OCI-LY1 (cell line): ENCODE results near the gene ESPN.

Experiments used
- H2AFZ ChIP-seq: fragments of 200-600 bp; sonication (generic), shearing (Covaris generic); 2 replicates; pipeline ENCODE4 v1.6.0; 2014; ENCODE audit warnings: antibody characterized with exemption, mild to moderate bottlenecking, low read length
- H3F3A ChIP-seq: fragments of 200-600 bp; sonication (generic), shearing (Covaris generic); 2 replicates; pipeline ENCODE4 v1.6.0; 2014; ENCODE audit warnings: mild to moderate bottlenecking, antibody characterized with exemption, low read length, moderate library complexity; ENCODE audit not compliant: insufficient read depth
- H3K27ac ChIP-seq: fragments of 200-600 bp; sonication (generic); 2 replicates; pipeline ENCODE4 v1.5.1; 2014; ENCODE audit warnings: low read length, mixed run types, mild to moderate bottlenecking, low read depth; ENCODE audit not compliant: poor library complexity, severe bottlenecking
- H3K27me3 ChIP-seq: fragments of 200-600 bp; sonication (generic); 2 replicates; pipeline ENCODE4 v1.6.0; 2014; ENCODE audit warnings: antibody characterized with exemption, mild to moderate bottlenecking, low read length, moderate library complexity; ENCODE audit not compliant: insufficient read depth
- H3K36me3 ChIP-seq: fragments of 200-600 bp; sonication (generic); 2 replicates; pipeline ENCODE4 v1.6.1; 2014; ENCODE audit warnings: mild to moderate bottlenecking, antibody characterized with exemption, low read length, moderate library complexity, mixed read lengths; ENCODE audit not compliant: insufficient read depth
- H3K4me1 ChIP-seq: fragments of 200-600 bp; sonication (generic); 2 replicates; pipeline ENCODE4 v1.5.1; 2014; ENCODE audit warnings: mild to moderate bottlenecking, low read length, moderate library complexity; ENCODE audit not compliant: insufficient read depth, severe bottlenecking
- H3K4me2 ChIP-seq: fragments of 200-600 bp; sonication (generic), shearing (Covaris generic); 2 replicates; pipeline ENCODE4 v1.6.1; 2014; ENCODE audit warnings: low read length
- H3K4me3 ChIP-seq: fragments of 200-600 bp; sonication (generic); 2 replicates; pipeline ENCODE4 v1.5.1; 2014; ENCODE audit warnings: low read length, low read depth, mild to moderate bottlenecking, mixed read lengths; ENCODE audit not compliant: poor library complexity, severe bottlenecking
- H3K79me2 ChIP-seq: fragments of 200-600 bp; shearing (Covaris generic); 2 replicates; pipeline ENCODE4 v1.6.1; 2016; ENCODE audit warnings: mixed run types, low read length, mixed read lengths; ENCODE audit not compliant: insufficient read depth
- H3K9ac ChIP-seq: fragments of 200-600 bp; sonication (generic), shearing (Covaris generic); 2 replicates; pipeline ENCODE4 v1.6.1; 2014; ENCODE audit warnings: mild to moderate bottlenecking, low read length, mixed read lengths
- H3K9me2 ChIP-seq: fragments of 200-600 bp; sonication (generic), shearing (Covaris generic); 2 replicates; pipeline ENCODE4 v1.6.1; 2014; ENCODE audit warnings: low read depth, mild to moderate bottlenecking, low read length, mixed read lengths
- H3K9me3 ChIP-seq: fragments of 200-600 bp; shearing (Covaris generic); 2 replicates; pipeline ENCODE4 v1.6.1; 2014; ENCODE audit warnings: low read length, mixed read lengths
- H4K20me1 ChIP-seq: fragments of 200-600 bp; sonication (generic), shearing (Covaris generic); 2 replicates; pipeline ENCODE4 v1.6.0; 2016; ENCODE audit warnings: mild to moderate bottlenecking, low read length; ENCODE audit not compliant: insufficient read depth
- CTCF ChIP-seq: fragments of 200-600 bp; sonication (generic), shearing (Covaris generic); IDR thresholded peaks from 2 replicates; pipeline ENCODE4 v1.5.1; 2017; ENCODE audit warnings: mild to moderate bottlenecking, antibody characterized with exemption, low read length, moderate library complexity, mixed read lengths
- EZH2 ChIP-seq: fragments of 200-600 bp; sonication (generic), shearing (Covaris generic); IDR thresholded peaks from 2 replicates; pipeline ENCODE4 v1.8.0; 2017; ENCODE audit warnings: borderline replicate concordance, mixed run types, mild to moderate bottlenecking, antibody characterized with exemption, low read length, moderate library complexity, mixed read lengths

Gene ESPN

DNA sequence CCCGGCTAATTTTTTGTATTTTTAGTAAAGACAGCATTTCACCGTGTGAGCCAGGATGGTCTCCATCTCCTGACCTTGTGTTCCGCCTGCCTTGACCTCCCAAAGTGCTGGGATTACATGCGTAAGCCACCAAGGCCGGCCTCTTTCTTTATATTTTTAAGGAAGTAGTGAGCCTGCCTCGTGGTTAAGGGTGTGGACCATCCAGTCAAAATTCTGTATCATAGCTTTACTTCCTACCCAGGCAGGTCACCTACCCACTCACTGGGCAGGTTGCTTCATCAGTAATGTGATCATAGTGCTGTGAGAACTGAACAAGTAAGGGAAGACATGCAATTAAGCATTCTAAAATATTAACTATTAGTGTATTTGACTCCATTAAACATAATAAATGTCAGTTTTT, 22.9 kb upstream of the ESPN start:
- Histone ChIP-seq H3K4me2 (no peak overlapping the region), H3K79me2 (no peaks in the 10 kb centered on the region), H2AFZ (no peak overlapping the region), H3K9ac (no peak overlapping the region), H3K27ac (no peak overlapping the region), H3K27me3 (no peaks in the 10 kb centered on the region), H3K4me3 (no peak overlapping the region), H3K36me3 (no peaks in the 10 kb centered on the region), H3F3A (no peaks in the 10 kb centered on the region), H4K20me1 (no peaks in the 10 kb centered on the region), H3K9me3 (no peaks in the 10 kb centered on the region), H3K4me1 (no peaks in the 10 kb centered on the region), H3K9me2 (no peaks in the 10 kb centered on the region)
- TF ChIP-seq CTCF (no peak), EZH2 (no peak)

GRCh38 chr1:6408023-6408422, 16.6 kb upstream of the ESPN start:
- Histone ChIP-seq H4K20me1 (no peaks in the 10 kb centered on the region), H3K36me3 (no peaks in the 10 kb centered on the region), H3K4me3 (no peak overlapping the region), H2AFZ (no peak overlapping the region), H3K27ac (no peak overlapping the region), H3K79me2 (no peaks in the 10 kb centered on the region), H3K27me3 (peaks cover 4% of the 10 kb centered on the region; the same call in 1 of the 2 replicates), H3K4me2 (no peak overlapping the region), H3K9me2 (no peaks in the 10 kb centered on the region), H3K9me3 (no peaks in the 10 kb centered on the region), H3F3A (no peaks in the 10 kb centered on the region), H3K9ac (no peak overlapping the region), H3K4me1 (no peaks in the 10 kb centered on the region)
- no peak for TF ChIP-seq CTCF
- no peak for TF ChIP-seq EZH2

DNA sequence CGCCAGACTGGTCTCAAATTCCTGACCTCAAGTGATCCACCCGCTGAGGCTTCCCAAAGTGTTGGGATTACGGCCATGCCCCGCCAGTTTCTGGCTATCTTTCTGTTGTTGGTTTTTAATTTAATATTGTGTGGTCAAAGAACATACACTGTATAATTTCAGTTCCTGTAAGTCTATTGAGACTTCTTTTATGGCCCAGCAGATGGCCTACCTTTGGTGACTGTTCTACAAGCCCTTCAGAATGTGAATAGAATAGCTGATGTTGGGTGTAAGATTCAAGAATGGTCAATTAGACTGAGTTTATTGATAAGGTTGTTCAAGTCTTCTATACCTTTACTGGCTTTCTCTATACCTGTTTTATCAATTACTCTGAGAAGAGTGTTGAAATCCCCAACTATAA, 15.5 kb upstream of the ESPN start:
- Histone ChIP-seq H3K4me3 (no peak overlapping the region), H3K9me2 (no peaks in the 10 kb centered on the region), H2AFZ (no peak overlapping the region), H3K4me1 (no peaks in the 10 kb centered on the region), H3F3A (no peaks in the 10 kb centered on the region), H3K9me3 (no peaks in the 10 kb centered on the region), H3K27ac (no peak overlapping the region), H3K27me3 (peaks cover 4% of the 10 kb centered on the region; the same call in 1 of the 2 replicates), H3K79me2 (no peaks in the 10 kb centered on the region), H3K4me2 (no peak overlapping the region), H3K9ac (no peak overlapping the region), H4K20me1 (no peaks in the 10 kb centered on the region), H3K36me3 (no peaks in the 10 kb centered on the region)
- no peak for TF ChIP-seq EZH2

DNA sequence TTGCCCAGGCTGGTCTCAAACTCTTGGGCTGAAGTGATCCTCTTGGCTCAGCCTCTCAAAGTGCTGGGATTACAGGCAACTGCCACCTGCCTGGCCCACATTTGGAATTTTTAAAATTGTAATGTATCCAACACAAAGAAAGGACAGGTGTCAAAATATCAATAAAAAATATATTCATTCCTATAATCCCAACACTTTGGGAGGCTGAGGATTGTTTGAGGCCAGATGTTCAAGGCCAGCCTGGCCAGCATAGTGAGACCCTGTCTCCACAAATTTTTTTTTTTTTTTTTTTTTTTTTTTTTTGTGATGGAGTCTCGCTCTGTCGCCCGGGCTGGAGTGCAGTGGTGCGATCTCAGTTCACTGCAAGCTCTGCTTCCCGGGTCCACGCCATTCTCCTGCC, 14.8 kb upstream of the ESPN start:
- no peak overlapping the region for H3K27ac ChIP-seq
- H3K9me2 ChIP-seq = no peaks in the 10 kb centered on the region
- no peaks in the 10 kb centered on the region for H3K36me3 ChIP-seq
- H4K20me1 ChIP-seq = no peaks in the 10 kb centered on the region
- H3K4me2 ChIP-seq = no peak overlapping the region
- no peak overlapping the region for H3K9ac ChIP-seq
- H3F3A ChIP-seq = no peaks in the 10 kb centered on the region
- H3K9me3 ChIP-seq = no peaks in the 10 kb centered on the region
- H2AFZ ChIP-seq = no peak overlapping the region
- no peak overlapping the region for H3K4me3 ChIP-seq
- H3K79me2 ChIP-seq = no peaks in the 10 kb centered on the region
- peaks cover 4% of the 10 kb centered on the region; the same call in 1 of the 2 replicates for H3K27me3 ChIP-seq
- no peaks in the 10 kb centered on the region for H3K4me1 ChIP-seq
- no peak for TF ChIP-seq CTCF
- no peak for TF ChIP-seq EZH2
